GM23338 (cell line): ENCODE data around the gene SLC5A6. TPM values are rescaled to one million over a fixed set of nuclear protein-coding genes. Genes with fewer than 3 reads are reported as not detected.

Source experiments
- ATAC-seq: fragments of 200-7000 bp; cut with Tn5 transposase; 3 replicates; pipeline ENCODE4 v1.9.1; 2020
- DNase-seq: peaks from one replicate; pipeline ENCODE4 v3.0.0-alpha.2; 2015; ENCODE audit warnings: low spot score
- H2AFZ ChIP-seq: fragments of 200-600 bp; sonication (generic); 2 replicates; pipeline ENCODE4 v1.8.0; 2016; ENCODE audit warnings: antibody characterized with exemption, mild to moderate bottlenecking, moderate library complexity
- H3F3A ChIP-seq: fragments of 200-600 bp; sonication (generic); replicated peaks from 2 replicates; pipeline ENCODE4 v1.8.0; 2017; ENCODE audit warnings: antibody characterized with exemption, mixed run types, low read depth
- H3K27ac ChIP-seq: fragments of 200-600 bp; sonication (generic); 2 replicates; pipeline ENCODE4 v1.6.1; 2016; ENCODE audit warnings: low read depth
- H3K27me3 ChIP-seq: fragments of 200-600 bp; sonication (generic); 2 replicates; pipeline ENCODE4 v1.8.0; 2016; ENCODE audit warnings: mild to moderate bottlenecking, mixed run types, moderate library complexity; ENCODE audit not compliant: insufficient read depth
- H3K36me3 ChIP-seq: fragments of 200-600 bp; sonication (generic); 2 replicates; pipeline ENCODE4 v1.8.0; 2016; ENCODE audit warnings: mild to moderate bottlenecking; ENCODE audit not compliant: insufficient read depth
- H3K4me1 ChIP-seq: fragments of 200-600 bp; sonication (generic); 2 replicates; pipeline ENCODE4 v1.8.0; 2016; ENCODE audit warnings: mild to moderate bottlenecking, moderate library complexity; ENCODE audit not compliant: insufficient read depth
- H3K4me2 ChIP-seq: fragments of 200-600 bp; sonication (generic); 2 replicates; pipeline ENCODE4 v1.7.1; 2017; ENCODE audit warnings: mixed run types
- H3K4me3 ChIP-seq: fragments of 200-600 bp; sonication (generic); 2 replicates; pipeline ENCODE4 v1.6.1; 2016; ENCODE audit warnings: mixed run types
- H3K79me2 ChIP-seq: fragments of 200-600 bp; sonication (generic); replicated peaks from 2 replicates; pipeline ENCODE4 v1.8.0; 2017; ENCODE audit warnings: mild to moderate bottlenecking; ENCODE audit not compliant: insufficient read depth
- H3K9me2 ChIP-seq: fragments of 200-600 bp; sonication (generic); 2 replicates; pipeline ENCODE4 v1.8.0; 2017; ENCODE audit not compliant: insufficient read depth
- H4K20me1 ChIP-seq: fragments of 200-600 bp; sonication (generic); replicated peaks from 2 replicates; pipeline ENCODE4 v1.8.0; 2017; ENCODE audit warnings: mild to moderate bottlenecking; ENCODE audit not compliant: insufficient read depth
- H3K27ac Mint-ChIP-seq: 2 replicates; pipeline ENCODE4 v1.8.0; 2020; ENCODE audit warnings: inconsistent platforms, mild to moderate bottlenecking, moderate library complexity, mixed read lengths
- H3K27me3 Mint-ChIP-seq: 3 replicates; pipeline ENCODE4 v1.8.0; 2022; ENCODE audit warnings: low read depth, mild to moderate bottlenecking, moderate library complexity, mixed read lengths, inconsistent platforms; ENCODE audit not compliant: insufficient read depth, poor library complexity
- H3K36me3 Mint-ChIP-seq: 3 replicates; pipeline ENCODE4 v1.8.0; 2021; ENCODE audit warnings: low read depth, mild to moderate bottlenecking, inconsistent platforms, moderate library complexity, mixed read lengths
- H3K4me1 Mint-ChIP-seq: 3 replicates; pipeline ENCODE4 v1.8.0; 2020; ENCODE audit warnings: mild to moderate bottlenecking, inconsistent platforms, mixed read lengths
- H3K4me3 Mint-ChIP-seq: 3 replicates; pipeline ENCODE4 v1.8.0; 2021; ENCODE audit warnings: moderate library complexity, mild to moderate bottlenecking, inconsistent platforms, mixed read lengths
- H3K9me3 Mint-ChIP-seq: 3 replicates; pipeline ENCODE4 v1.8.0; 2020; ENCODE audit warnings: moderate library complexity, mild to moderate bottlenecking, inconsistent platforms, mixed read lengths
- CREB1 ChIP-seq: fragments of 250-450 bp; sonication (Bioruptor Pico); IDR thresholded peaks from 2 replicates; pipeline ENCODE4 v1.5.0; 2020; ENCODE audit warnings: low read depth, mild to moderate bottlenecking, moderate library complexity
- CTCF ChIP-seq, 2 experiments: fragments of 200-600 bp in 1 of 2; sonication (generic) in 1 of 2; conservative IDR thresholded peaks; 2 replicates each; pipeline versions ENCODE4 v1.5.1 to v1.6.1; 2016 to 2017; ENCODE audit warnings: antibody characterized with exemption in 2 of 2, low read depth in 2 of 2, mild to moderate bottlenecking in 2 of 2, moderate library complexity in 1 of 2
- ETS1 ChIP-seq: IDR thresholded peaks from 2 replicates; pipeline ENCODE4 v1.6.1; 2016; ENCODE audit warnings: antibody characterized with exemption
- EZH2 ChIP-seq: fragments of 200-600 bp; sonication (generic); IDR thresholded peaks from one replicate; pipeline ENCODE4 v1.8.0; 2017; ENCODE audit warnings: antibody characterized with exemption, mild to moderate bottlenecking, low read depth; ENCODE audit not compliant: unreplicated experiment
- JUNB ChIP-seq: IDR thresholded peaks from one replicate; pipeline ENCODE4 v1.6.1; 2016; ENCODE audit warnings: antibody characterized with exemption; ENCODE audit not compliant: unreplicated experiment
- POLR2AphosphoS5 ChIP-seq: IDR thresholded peaks from 2 replicates; pipeline ENCODE4 v1.6.1; 2016; ENCODE audit warnings: antibody characterized with exemption, low read depth
- STAT1 ChIP-seq: IDR thresholded peaks from one replicate; pipeline ENCODE4 v1.6.1; 2016; ENCODE audit warnings: antibody characterized with exemption; ENCODE audit not compliant: unreplicated experiment
- ZNF114 ChIP-seq: fragments of 250-450 bp; sonication (Bioruptor Pico); IDR thresholded peaks from 2 replicates; pipeline ENCODE4 v1.5.0; 2020; ENCODE audit warnings: mild to moderate bottlenecking, moderate library complexity
- ZNF462 ChIP-seq: fragments of 250-450 bp; sonication (Bioruptor Pico); IDR thresholded peaks from 2 replicates; pipeline ENCODE4 v1.5.0; 2020; ENCODE audit warnings: mild to moderate bottlenecking, moderate library complexity
- polyA plus RNA-seq: library from polyadenylated mRNA; unstranded; fragments of >200 nt; fragmentation: Nextera tagmentation; extraction: Ambion mirVana; gene quantifications from 2 replicates; pipeline ENCODE4 v1.2.1, GENCODE V29; 2016
- total RNA-seq: library from RNA; depleted of rRNA; stranded (reverse); fragments of >200 nt; shearing (Covaris generic); gene quantifications from 2 replicates; pipeline ENCODE4 v1.2.3, GENCODE V29; 2014

Gene SLC5A6
- total and polyA plus RNA-seq, 2 experiments from 2014 or later = 44.3 to 153 TPM

GRCh38 chr2:27170581-27171337 is 41.3 kb downstream of the SLC5A6 start:
- H3K27me3 ChIP-seq = no peaks in the 10 kb centered on the region
- H4K20me1 ChIP-seq = no peaks in the 10 kb centered on the region
- ATAC-seq = no peak
- TF ChIP-seq ETS1 = no peak
- H3K4me3 ChIP-seq = no peak overlapping the region
- Mint-ChIP-seq H3K4me3 (peak overlapping the region; percentile 16; the same call in 2 of the 3 replicates), H3K9me3 (no peaks in the 10 kb centered on the region), H3K36me3 (no peaks in the 10 kb centered on the region), H3K27me3 (no peaks in the 10 kb centered on the region), H3K4me1 (peaks cover 7% of the 10 kb centered on the region; the same call in 2 of the 3 replicates), H3K27ac (no peak overlapping the region)
- no peaks in the 10 kb centered on the region for H3K79me2 ChIP-seq
- no peaks in the 10 kb centered on the region for H3K36me3 ChIP-seq
- no peaks in the 10 kb centered on the region for H3K9me2 ChIP-seq
- no peak overlapping the region for H3K27ac ChIP-seq
- H3K4me2 ChIP-seq = peak overlapping the region; percentile 80; the same call in 1 of the 2 replicates
- peak overlapping the region; percentile 99 for H2AFZ ChIP-seq
- H3K4me1 ChIP-seq = no peaks in the 10 kb centered on the region; the same call in 1 of the 2 replicates
- no peaks in the 10 kb centered on the region for H3F3A ChIP-seq
- DNase-seq = no peak

- Mint-ChIP-seq H3K4me1 (peaks cover 7% of the 10 kb centered on the region; the same call in 2 of the 3 replicates), H3K9me3 (peaks cover 9% of the 10 kb centered on the region; the same call in 2 of the 3 replicates), H3K36me3 (peaks cover 7% of the 10 kb centered on the region; the same call in 2 of the 3 replicates), H3K27ac (no peak overlapping the region), H3K27me3 (no peaks in the 10 kb centered on the region), H3K4me3 (no peak overlapping the region)
- Histone ChIP-seq H3F3A (no peaks in the 10 kb centered on the region), H3K27ac (no peak overlapping the region), H3K36me3 (no peaks in the 10 kb centered on the region), H3K79me2 (no peaks in the 10 kb centered on the region), H2AFZ (peak overlapping the region; percentile 59; the same call in 1 of the 2 replicates), H3K9me2 (no peaks in the 10 kb centered on the region), H3K4me1 (no peaks in the 10 kb centered on the region; the same call in 1 of the 2 replicates), H3K4me2 (no peak overlapping the region), H4K20me1 (no peaks in the 10 kb centered on the region), H3K27me3 (no peaks in the 10 kb centered on the region), H3K4me3 (no peak overlapping the region)
- DNase-seq = no peak
- 0 out of 3 replicates have a peak, but pooled peaks have one; percentile 10 for ATAC-seq
- TF ChIP-seq ZNF462 (CRISPR knock-in tag) (no peak), CREB1 (CRISPR knock-in tag) (no peak), ZNF114 (CRISPR knock-in tag) (no peak), CTCF (conservative IDR thresholded peaks at IDR 0.05; ENCODE audit: low read depth in 2 of 2) (no peak), POLR2AphosphoS5 (no peak), JUNB (no peak), EZH2 (no peak), STAT1 (no peak)
Observed at GRCh38 chr2:27164960-27165763, 46.9 kb downstream of the SLC5A6 start.
